Measurements from ENCODE around the gene IL20.

DNA sequence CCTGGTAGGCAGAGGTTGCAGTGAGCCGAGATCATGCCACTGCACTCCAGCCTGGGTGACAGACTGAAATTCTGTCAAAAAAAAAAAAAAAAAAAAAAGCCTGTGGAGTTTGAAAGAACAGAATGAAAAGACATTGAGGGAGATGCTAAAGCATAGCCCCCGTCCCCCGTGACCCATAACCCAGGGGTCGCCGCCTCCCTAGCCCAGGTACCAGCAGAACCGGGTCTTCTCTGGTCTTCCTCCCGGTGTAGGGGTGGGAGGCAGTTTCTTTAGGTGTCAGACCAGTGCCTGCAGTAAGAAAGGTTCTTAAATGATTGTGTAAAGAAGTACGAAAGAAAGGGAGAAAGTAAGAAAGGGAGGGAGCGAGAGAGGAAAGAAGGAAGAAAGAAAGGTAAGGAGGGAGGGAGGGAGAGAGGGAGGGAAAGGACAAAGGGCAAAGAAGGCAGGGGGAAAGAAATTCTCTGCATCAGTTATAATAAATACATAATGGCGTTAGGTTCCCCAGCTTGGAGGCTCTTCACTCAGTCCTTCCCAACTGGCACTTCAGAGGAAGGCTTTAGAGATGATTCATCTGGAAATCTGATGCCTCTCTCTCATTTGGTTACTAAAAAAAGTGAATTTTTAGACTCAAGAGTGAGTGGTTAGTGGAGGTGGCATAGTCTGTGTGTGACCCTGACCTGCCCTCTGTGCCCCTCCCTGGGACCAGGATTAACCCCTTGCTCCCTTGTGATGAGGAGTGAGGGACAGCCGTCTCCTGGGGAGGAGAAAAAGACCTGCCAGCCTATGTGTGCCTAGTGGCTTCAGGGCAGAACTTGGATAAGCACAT is 32.9 kb downstream of the IL20 start:
- TF ChIP-seq, protein P1, sequence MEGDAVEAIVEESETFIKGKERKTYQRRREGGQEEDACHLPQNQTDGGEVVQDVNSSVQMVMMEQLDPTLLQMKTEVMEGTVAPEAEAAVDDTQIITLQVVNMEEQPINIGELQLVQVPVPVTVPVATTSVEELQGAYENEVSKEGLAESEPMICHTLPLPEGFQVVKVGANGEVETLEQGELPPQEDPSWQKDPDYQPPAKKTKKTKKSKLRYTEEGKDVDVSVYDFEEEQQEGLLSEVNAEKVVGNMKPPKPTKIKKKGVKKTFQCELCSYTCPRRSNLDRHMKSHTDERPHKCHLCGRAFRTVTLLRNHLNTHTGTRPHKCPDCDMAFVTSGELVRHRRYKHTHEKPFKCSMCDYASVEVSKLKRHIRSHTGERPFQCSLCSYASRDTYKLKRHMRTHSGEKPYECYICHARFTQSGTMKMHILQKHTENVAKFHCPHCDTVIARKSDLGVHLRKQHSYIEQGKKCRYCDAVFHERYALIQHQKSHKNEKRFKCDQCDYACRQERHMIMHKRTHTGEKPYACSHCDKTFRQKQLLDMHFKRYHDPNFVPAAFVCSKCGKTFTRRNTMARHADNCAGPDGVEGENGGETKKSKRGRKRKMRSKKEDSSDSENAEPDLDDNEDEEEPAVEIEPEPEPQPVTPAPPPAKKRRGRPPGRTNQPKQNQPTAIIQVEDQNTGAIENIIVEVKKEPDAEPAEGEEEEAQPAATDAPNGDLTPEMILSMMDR (IDR thresholded peaks at IDR 0.05), result no peak
- no peak for TF ChIP-seq POLR2A (IDR thresholded peaks at IDR 0.05)
